ENCODE data around the gene LDLR.
"Not testable (repeated sequence)": the region's sequence is repeated elsewhere in the genome, so short reads cannot be mapped to it uniquely, and the experiment has no call there.

Gene LDLR

GRCh38 chr19:11174336-11174735, 85.1 kb downstream of the LDLR start:
- no peak for DNase-seq (ENCODE audit: low read depth)

GRCh38 chr19:11175920-11176319, 86.7 kb downstream of the LDLR start:
- no peak for DNase-seq (ENCODE audit: low read depth)

- no peak for DNase-seq (ENCODE audit: low read depth)
These were observed 87.4 kb downstream of the LDLR start for GRCh38 chr19:11176466-11177193.

- DNase-seq (ENCODE audit: low read depth): no peak
These were observed 88.3 kb downstream of the LDLR start for GRCh38 chr19:11177592-11177991.

GRCh38 chr19:11179145-11179465, 89.8 kb downstream of the LDLR start:
- DNase-seq (ENCODE audit: low read depth): not testable (repeated sequence)

GRCh38 chr19:11179716-11180297, 90.5 kb downstream of the LDLR start:
- no peak for DNase-seq (ENCODE audit: low read depth)

- DNase-seq (ENCODE audit: low read depth): no peak
These were observed 91.1 kb downstream of the LDLR start for GRCh38 chr19:11180346-11180745.

- not testable (repeated sequence) for DNase-seq (ENCODE audit: low read depth)
These were observed 91.7 kb downstream of the LDLR start for GRCh38 chr19:11180975-11181374.

GRCh38 chr19:11181488-11181887, 92.2 kb downstream of the LDLR start:
- no peak for DNase-seq (ENCODE audit: low read depth)

Data from activated T-helper 1 cell treated with Interleukin-2 at 50 U/mL for 16 hours (primary cell).